Hematopoietic multipotent progenitor cell treated with erythropoietin and hydrocortisone succinate and interleukin-3 and kit ligand, for 17 days (in vitro differentiated cells): ENCODE results near the gene PELI2.

ENCODE experiments used
- DNase-seq: peaks from one replicate; pipeline ENCODE4 v3.0.0-alpha.2; 2015; ENCODE audit warnings: low spot score

Gene PELI2

GRCh38 chr14:56205881-56206280 lies 87.7 kb downstream of the PELI2 start:
- DNase-seq: no peak

- no peak for DNase-seq
These were observed 88.4 kb downstream of the PELI2 start for GRCh38 chr14:56206596-56206995.

- no peak for DNase-seq
These were observed 89.5 kb downstream of the PELI2 start for GRCh38 chr14:56207626-56208292.

GRCh38 chr14:56208520-56208919 lies 90.3 kb downstream of the PELI2 start:
- no peak for DNase-seq

DNA sequence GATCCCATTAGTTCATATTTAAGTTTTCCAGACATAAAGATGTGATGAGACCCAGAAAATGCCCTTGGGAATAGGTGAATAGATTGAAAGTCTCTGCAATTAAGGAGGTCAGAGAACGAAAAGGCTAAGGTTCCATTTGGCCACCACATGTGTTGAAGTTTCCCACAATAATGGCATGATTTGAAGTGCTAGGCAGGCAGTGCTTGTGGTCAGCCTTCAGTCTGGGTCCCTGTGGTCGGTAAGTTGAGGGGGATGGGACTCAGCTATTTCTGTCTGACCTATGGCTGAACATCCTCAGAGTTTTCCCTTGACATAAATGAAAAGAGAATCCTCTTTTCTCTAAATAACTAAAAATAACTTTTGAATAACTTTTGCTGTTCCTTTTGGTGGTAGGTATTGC lies 92.4 kb downstream of the PELI2 start:
- DNase-seq: no peak

- no peak for DNase-seq
These were observed 92.9 kb downstream of the PELI2 start for GRCh38 chr14:56211084-56211483.

DNA sequence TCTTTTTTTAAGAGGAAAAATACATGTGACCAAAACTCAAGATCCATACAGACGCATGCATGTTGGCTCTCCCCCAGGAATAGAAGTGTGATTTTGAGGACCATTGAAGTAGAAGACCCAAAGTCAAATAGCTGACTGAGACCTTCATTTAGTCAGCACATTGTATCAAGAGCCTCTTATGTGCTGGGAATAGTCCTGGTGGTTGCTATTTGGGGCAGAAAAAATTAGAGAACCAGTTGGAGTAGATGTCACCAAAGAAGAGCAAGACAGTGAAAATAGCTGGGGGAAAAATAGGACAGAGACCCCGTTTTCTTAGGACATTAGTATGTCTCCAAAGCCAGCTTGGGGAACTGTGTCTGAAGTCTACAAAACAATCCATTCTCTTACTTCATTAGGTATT lies 93.6 kb downstream of the PELI2 start:
- no peak for DNase-seq

DNA sequence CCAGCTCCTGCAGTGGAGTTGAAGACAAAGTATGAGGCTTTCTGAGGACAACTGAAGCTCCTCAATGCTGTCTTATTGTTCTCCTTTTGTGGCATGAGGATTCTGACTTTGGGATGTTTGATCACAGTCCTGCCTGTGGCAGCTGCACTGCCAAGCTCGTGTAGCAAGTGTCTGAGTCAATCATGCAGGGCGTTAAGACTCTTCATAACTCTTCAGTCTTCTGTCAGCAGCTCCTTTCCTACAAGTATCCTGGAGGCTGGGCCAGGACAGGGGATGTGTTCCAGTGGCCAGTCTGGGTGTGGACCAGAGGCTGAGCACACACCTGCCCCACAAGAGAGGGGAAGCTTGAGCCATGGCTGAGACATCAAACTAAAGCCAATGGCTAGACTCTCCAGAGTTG lies 94.3 kb downstream of the PELI2 start:
- DNase-seq: no peak

- DNase-seq: no peak
These were observed 95.1 kb downstream of the PELI2 start for GRCh38 chr14:56213306-56213705.

DNA sequence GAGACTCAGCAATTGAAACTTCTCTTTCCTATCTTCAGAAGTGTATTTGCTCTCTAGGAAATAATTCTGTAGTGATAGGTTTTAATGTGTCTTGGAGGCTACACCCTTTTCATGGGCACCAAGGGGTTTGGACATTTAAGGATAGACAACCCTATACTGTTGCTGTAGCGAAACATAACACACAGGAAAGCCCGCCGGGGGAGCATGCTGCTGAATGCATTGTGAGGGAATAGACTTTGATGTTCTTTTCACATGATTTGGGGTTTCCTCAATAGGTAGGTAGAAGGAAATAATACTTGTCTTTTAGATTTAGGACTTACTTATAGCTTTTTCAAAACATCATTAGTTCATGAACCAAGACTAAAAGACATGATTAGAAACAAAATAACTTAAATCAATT lies 97.0 kb downstream of the PELI2 start:
- no peak for DNase-seq

- DNase-seq: peak; percentile 27
These were observed 98.6 kb downstream of the PELI2 start for GRCh38 chr14:56216626-56217379.

DNA sequence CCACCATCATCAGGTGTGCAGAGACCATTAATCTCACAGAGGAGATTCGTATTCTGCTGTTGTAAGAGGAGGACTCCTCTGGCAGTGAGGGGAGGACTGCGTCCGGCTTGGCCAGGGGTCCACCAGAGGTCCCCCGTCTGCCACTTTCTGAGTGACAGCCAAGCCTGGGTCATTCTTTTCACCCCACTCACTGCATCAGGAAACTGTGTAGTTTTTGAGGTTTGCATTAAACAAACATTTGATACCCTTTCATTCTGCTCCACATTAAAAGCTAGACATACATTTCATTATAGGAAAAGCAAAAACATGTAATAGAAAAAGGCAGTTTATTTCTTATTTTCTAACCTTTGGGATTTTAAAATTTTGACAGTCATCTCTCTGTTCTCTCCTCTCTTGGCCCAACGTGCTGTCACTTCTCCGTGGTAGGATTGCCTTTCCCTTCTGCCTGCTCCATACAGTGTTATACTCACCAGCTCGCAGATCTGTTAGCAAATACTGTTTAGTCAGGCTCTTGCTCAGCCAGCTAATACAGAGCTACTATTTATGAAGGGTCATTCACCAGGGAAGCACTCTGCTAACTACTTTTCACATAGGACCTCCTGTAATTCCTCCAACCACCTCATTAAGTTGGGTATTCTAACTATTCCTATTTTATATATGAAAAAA lies 99.3 kb downstream of the PELI2 start:
- no peak for DNase-seq

- DNase-seq: no peak
These were observed 101.6 kb downstream of the PELI2 start for GRCh38 chr14:56219666-56220413.

GRCh38 chr14:56221382-56222128 lies 103.3 kb downstream of the PELI2 start:
- no peak for DNase-seq

DNA sequence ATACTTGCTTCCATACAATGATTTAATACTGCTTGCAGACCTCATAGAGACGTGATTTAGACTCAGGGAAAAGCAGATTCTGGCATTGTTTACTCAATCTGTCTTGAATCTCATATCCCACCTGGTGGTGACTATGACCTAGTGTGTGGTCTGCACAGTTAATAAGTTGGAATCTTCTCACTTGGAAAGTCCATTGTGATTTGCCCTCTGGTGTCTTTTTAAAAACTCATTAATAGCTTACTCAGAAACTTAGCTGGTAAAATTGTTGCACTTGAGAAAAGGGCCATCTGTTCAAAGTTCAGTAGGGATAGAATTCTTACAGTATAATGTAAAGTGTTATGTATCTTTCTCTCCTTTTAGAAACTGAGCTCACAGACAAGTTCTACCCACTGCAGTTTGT lies 106.0 kb downstream of the PELI2 start:
- no peak for DNase-seq

DNA sequence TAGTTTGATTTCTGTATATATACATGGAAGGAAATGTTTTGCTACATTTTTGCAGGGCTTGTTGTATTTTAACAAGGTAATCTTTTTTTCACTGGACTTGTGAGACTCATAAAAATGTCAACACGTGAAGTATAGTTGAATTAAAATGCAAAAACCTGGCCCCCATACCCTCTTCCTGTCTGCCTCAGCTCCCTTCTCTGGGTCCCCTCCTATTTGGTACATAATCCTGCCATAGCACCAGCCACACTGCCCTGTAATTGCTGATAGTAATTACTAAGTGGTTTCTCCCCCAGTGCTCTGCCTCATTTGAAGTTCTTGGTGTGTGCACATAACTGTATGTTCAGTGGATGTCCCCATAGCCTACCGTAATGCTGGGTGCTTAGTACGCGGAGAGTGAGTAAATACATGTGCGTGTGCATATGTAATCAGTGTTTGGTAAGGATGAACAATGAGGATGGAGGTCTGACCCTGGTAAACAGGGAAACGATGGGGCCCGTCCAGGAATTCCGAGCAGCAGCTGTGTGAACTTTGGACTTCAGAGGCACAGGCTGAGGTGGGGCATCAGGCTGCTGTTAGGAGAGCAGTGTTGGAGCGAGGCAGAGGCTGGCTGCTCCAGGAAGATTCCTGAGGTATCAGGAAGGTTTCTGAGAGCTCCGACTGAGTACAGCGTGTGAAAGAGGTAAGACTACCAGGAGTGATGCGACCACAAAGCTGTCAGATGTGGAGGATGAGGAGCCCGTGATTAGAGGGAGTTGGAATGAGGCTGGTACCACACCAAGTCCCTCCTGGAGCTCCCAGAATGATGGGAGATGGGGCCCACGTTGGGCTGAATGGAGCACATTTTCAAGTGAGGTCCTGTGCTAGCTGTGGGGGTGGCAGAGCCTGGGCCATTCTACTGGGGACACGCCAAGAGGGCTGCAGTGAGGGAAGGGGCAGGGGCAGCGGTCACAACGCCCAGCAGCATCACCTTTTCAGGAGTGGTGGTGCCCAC lies 106.8 kb downstream of the PELI2 start:
- DNase-seq: no peak

GRCh38 chr14:56235388-56235787 lies 117.2 kb downstream of the PELI2 start:
- DNase-seq: no peak

GRCh38 chr14:56237398-56237797 lies 119.2 kb downstream of the PELI2 start:
- no peak for DNase-seq

- no peak for DNase-seq
These were observed 123.2 kb downstream of the PELI2 start for GRCh38 chr14:56241461-56241860.

DNA sequence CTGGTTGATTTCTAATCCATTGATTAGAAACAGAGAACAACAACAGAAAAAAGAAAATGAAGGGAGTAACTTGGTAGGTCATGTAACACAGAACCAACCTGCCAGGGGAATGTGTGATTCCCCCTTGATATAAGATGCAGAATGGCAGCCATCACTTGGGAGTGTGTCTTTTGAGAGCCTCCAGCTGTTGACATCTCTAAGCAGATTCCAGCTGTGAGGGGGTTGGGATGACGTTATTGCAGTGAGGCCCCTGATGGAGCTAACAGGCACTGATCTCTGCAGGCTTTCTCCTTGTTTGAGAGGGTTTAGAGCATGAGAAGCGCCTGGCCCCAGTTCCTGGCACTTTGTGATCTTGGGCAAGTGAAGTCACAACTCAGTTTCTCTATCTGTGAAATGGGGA lies 124.9 kb downstream of the PELI2 start:
- DNase-seq: no peak
